Cardiac muscle cell (in vitro differentiated cells and primary cell): ENCODE data around the gene CTAG1A. TPM values are rescaled to one million over a fixed set of nuclear protein-coding genes. Genes with fewer than 3 reads are reported as not detected.
"Not testable (repeated sequence)": the region's sequence is repeated elsewhere in the genome, so short reads cannot be mapped to it uniquely, and the experiment has no call there.

ENCODE experiments used
- DNase-seq, 2 donors: peaks; one replicate each; pipeline versions ENCODE4 v3.0.0 to v3.0.0-alpha.2; 2010 to 2017; ENCODE audit warnings: low read depth in 1 of 2, low spot score in 1 of 2
- H3K27ac ChIP-seq: fragments of 200-600 bp; sonication (generic); 2 replicates; pipeline ENCODE4 v1.5.1; 2016
- H3K27me3 ChIP-seq: fragments of 200-600 bp; sonication (generic); 2 replicates; pipeline ENCODE4 v1.6.0; 2016; ENCODE audit warnings: control low read depth
- H3K36me3 ChIP-seq: fragments of 200-600 bp; sonication (generic); 2 replicates; pipeline ENCODE4 v1.5.1; 2016; ENCODE audit warnings: control low read depth
- H3K4me1 ChIP-seq: fragments of 200-600 bp; sonication (generic); 2 replicates; pipeline ENCODE4 v1.8.1; 2017; ENCODE audit warnings: low read depth, mild to moderate bottlenecking, mixed run types
- H3K4me3 ChIP-seq: fragments of 200-600 bp; sonication (generic); 2 replicates; pipeline ENCODE4 v1.5.1; 2016; ENCODE audit warnings: mild to moderate bottlenecking
- H3K9me3 ChIP-seq: fragments of 200-600 bp; sonication (generic); 2 replicates; pipeline ENCODE4 v1.5.1; 2017; ENCODE audit warnings: low read depth, mild to moderate bottlenecking, control low read depth
- polyA plus RNA-seq: library from polyadenylated mRNA; unstranded; fragments of >200 nt; fragmentation: Nextera tagmentation; extraction: Ambion mirVana; gene quantifications from 2 replicates; pipeline ENCODE4 v1.2.1, GENCODE V29; 2016
- total RNA-seq: library from RNA; depleted of rRNA; stranded (reverse); fragments of >200 nt; gene quantifications from 2 replicates; pipeline ENCODE4 v1.2.3, GENCODE V29; 2016
- TF ChIP-seq, protein P1 (sequence below): IDR thresholded peaks from 2 replicates; pipeline ENCODE4 v1.5.1; 2012; ENCODE audit warnings: low read depth, mild to moderate bottlenecking, low read length

CTAG1A gene
- total RNA-seq (not detected in 2 replicates), polyA plus RNA-seq (not detected in 2 replicates)

DNA sequence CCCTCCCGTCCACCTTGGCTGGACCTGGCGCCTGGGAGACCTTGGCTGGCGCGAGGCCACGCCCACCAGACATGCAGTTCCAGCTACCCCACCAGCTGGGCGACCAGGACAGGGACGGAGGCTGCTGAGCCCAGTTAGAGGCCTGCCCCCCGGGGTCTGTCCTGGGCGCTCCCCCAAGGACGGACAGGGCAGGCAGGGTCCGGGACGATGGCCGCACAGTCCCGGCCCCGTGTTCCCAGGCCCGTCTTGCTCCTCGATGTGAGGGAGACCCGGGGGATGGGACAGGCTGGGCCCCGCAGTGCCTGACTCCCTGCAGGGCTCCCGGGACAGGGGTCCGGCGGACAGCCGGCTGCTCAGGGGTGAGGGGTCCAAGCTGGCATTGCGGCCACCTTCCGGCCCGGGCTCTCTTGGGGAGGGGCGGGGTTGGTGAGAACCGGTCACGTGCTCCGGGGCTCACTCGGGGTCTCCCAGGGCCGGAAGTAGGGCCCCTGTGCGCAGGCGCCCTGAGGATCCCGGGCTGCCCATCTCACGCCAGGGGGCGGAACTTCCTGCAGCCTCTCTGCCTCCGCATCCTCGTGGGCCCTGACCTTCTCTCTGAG is at the start of gene CTAG1A:
Gene CTAG1A, plus strand, starts transcription at position 549 of the 599 bp plus-strand sequence. CDS start 74 bp downstream, outside the sequence.
- not testable (repeated sequence) for DNase-seq, H3K4me3 ChIP-seq, H3K36me3 ChIP-seq, H3K27me3 ChIP-seq, H3K4me1 ChIP-seq, H3K27ac ChIP-seq, H3K9me3 ChIP-seq

DNA sequence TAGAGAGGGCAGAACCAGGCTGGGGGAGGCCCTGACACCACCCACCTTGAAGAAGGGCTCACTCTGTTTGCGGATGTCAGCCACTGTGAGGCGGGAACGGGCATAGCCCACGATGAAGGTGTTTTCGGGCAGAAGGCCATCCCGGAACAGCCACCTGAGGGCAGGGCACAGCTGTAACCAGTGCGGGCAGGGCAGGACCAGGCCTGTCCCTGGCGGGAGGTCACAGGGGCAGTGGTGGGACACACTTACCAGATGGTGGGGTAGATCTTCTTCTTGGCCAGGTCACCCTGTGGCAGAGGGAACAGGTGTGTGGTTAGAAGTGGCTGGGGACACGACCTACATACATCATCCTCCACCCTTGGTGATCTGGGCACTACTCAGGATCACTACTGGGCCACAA is 49.0 kb upstream of the CTAG1A start:
- TF ChIP-seq, protein P1, sequence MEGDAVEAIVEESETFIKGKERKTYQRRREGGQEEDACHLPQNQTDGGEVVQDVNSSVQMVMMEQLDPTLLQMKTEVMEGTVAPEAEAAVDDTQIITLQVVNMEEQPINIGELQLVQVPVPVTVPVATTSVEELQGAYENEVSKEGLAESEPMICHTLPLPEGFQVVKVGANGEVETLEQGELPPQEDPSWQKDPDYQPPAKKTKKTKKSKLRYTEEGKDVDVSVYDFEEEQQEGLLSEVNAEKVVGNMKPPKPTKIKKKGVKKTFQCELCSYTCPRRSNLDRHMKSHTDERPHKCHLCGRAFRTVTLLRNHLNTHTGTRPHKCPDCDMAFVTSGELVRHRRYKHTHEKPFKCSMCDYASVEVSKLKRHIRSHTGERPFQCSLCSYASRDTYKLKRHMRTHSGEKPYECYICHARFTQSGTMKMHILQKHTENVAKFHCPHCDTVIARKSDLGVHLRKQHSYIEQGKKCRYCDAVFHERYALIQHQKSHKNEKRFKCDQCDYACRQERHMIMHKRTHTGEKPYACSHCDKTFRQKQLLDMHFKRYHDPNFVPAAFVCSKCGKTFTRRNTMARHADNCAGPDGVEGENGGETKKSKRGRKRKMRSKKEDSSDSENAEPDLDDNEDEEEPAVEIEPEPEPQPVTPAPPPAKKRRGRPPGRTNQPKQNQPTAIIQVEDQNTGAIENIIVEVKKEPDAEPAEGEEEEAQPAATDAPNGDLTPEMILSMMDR: no peak
- H3K4me1 ChIP-seq: no peaks in the 10 kb centered on the region
- H3K9me3 ChIP-seq: no peaks in the 10 kb centered on the region
- H3K36me3 ChIP-seq: no peaks in the 10 kb centered on the region
- no peaks in the 10 kb centered on the region for H3K27me3 ChIP-seq
- DNase-seq: no peak
- H3K4me3 ChIP-seq: no peak overlapping the region
- H3K27ac ChIP-seq: no peak overlapping the region

DNA sequence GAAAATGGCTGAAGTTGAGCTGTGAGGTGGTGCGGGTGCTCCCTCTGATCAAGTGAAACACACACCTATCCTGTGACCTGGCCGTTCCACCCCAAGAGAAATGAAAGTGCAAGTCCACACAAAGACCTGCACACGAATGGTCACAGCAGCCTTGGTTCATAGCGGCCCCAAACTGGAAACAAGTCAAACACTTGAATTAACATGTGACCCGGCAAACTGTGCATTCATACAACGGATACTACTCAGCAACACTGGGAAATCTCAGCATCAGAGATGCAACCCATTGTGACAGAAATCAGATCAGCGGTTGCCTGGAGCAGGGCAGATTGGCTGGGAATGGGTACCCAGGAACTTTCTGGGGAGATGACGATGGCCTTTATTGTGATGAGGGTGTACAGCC is 45.9 kb upstream of the CTAG1A start:
- TF ChIP-seq, protein P1: no peak
- no peaks in the 10 kb centered on the region for H3K9me3 ChIP-seq
- H3K36me3 ChIP-seq: no peaks in the 10 kb centered on the region
- no peaks in the 10 kb centered on the region for H3K27me3 ChIP-seq
- no peak overlapping the region for H3K4me3 ChIP-seq
- H3K27ac ChIP-seq: no peak overlapping the region
- H3K4me1 ChIP-seq: no peaks in the 10 kb centered on the region
- no peak for DNase-seq

DNA sequence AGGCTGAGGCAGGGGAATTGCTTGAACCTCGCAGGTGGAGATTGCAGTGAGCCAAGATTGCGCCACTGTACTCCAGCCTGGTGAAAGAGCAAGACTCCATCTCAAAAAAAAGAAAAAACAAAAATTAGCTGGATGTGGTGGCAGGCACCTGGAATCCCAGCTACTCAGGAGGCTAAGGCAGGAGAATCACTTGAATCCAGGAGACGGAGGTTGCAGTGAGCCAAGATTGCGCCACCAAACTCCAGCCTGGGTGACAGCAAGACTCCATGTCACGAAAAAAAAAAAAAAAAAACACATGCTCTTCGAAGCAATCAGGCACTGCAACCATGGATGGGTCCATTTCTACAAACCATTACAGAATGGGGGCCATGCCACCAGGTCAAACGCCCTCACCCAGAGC is 44.6 kb upstream of the CTAG1A start:
- H3K36me3 ChIP-seq, H3K27ac ChIP-seq, H3K9me3 ChIP-seq, DNase-seq, H3K4me3 ChIP-seq, H3K27me3 ChIP-seq, H3K4me1 ChIP-seq: not testable (repeated sequence)

DNA sequence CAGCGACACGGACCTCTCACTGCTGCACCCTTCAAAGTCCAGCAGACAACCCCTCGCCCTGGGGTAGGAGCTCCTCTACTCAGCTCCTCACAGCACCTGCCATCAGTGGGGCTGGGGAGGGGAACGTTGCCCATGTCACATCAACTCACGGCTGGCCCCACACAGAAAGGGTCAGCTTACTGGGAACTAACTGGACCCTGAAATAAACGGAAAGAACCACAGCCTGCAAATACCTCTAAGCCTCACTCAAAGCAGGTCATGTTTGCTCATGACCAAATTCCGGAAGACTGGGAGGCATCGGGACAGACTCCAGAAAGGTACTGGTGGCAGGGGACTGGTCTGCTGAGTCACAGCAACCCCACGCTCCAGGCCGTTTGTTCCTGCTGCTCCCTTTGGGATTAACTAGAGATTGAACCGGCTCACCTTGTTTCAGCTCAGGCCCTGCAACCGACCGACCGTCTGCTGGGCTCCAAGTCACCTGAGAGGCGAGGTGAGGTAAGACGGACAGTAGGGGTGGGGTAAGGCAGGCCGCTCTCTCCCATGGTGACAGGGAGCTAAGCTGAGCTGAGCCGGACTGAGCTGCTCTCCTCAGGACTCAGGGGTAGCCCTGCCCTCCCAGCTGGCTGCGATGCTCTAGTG is 43.9 kb upstream of the CTAG1A start:
- H3K36me3 ChIP-seq: no peaks in the 10 kb centered on the region
- DNase-seq: no peak
- H3K27me3 ChIP-seq: no peaks in the 10 kb centered on the region
- H3K4me3 ChIP-seq: no peak overlapping the region
- no peak overlapping the region for H3K27ac ChIP-seq
- TF ChIP-seq, protein P1: no peak
- H3K9me3 ChIP-seq: no peaks in the 10 kb centered on the region
- H3K4me1 ChIP-seq: no peaks in the 10 kb centered on the region

DNA sequence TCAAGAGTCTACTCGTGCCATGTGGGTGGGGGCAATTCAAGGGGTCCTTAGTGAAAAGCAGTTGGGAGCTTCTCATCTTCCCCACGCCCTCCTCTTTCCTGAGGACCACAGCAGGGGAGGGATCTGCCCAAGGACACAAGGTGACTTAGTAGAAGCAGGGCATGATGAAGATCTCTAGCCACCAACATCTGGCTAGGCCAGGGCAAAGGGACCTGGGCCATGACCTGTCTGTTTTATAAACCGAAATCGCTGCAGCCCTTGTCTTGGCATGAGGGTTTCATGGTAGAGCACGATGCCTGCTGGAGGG is 43.4 kb upstream of the CTAG1A start:
- Histone ChIP-seq H3K9me3 (no peaks in the 10 kb centered on the region), H3K27ac (no peak overlapping the region), H3K27me3 (no peaks in the 10 kb centered on the region), H3K36me3 (no peaks in the 10 kb centered on the region), H3K4me1 (no peaks in the 10 kb centered on the region), H3K4me3 (no peak overlapping the region)
- TF ChIP-seq, protein P1: no peak
- DNase-seq: no peak
